NCI-H2196 (cell line): ENCODE results near the gene ADIRF.
"Not testable (repeated sequence)": the region's sequence is repeated elsewhere in the genome, so short reads cannot be mapped to it uniquely, and the experiment has no call there.

Source experiments
- DNase-seq: peaks from one replicate; lab custom pipeline; 2025; ENCODE audit not compliant: unreplicated experiment; lab: John Stamatoyannopoulos, UW

The ADIRF gene

DNA sequence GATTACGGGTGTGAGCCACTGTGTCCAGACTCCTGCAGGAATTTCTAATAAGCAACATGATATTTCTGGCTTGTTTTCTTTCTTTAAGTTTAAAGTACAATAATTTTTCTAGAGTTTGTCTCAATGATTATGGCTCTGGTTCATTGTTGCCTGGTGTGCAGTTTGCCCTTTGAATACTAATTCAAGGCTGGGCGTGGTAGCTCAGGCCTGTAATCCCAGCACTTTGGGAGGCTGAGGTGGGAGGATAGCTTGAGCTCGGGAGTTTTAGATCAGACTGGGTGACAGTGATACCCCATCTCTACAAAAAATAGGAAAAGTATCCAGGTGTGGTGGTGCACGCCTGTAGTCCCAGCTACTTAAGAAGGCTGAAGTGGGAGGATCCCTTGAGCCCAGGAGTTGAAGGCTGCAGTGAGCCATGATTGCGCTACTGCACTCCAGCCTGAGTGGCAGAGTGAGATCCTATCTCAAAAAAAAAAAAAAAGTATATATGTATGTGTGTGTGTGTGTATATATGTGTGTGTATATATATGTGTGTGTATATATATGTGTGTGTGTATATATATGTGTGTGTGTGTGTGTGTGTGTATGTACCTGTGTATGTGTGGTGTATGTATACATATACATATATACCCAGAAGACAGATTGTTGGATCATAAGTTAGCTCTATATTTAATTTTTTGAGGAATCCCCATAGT, 8.2 kb downstream of the ADIRF start:
- no peak for DNase-seq

DNA sequence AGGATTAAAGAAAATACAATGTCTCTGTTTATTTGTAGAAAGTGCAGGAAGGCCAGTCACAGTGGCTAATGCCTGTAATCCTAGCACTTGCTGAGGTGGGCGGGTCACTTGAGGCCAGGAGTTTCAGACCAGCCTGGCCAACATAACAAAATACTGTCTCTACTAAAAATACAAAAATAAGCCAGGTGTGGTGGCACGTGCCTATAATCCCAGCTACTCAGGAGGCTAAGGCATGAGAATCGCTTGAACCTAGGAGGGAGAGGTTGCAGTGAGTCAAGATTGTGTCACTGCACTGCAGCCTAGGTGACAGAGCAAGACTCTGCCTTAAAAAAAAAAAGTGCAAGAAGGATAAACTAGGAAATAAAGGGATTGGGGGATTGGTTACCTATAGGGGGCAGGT, 10.2 kb downstream of the ADIRF start:
- DNase-seq, result not testable (repeated sequence)

DNA sequence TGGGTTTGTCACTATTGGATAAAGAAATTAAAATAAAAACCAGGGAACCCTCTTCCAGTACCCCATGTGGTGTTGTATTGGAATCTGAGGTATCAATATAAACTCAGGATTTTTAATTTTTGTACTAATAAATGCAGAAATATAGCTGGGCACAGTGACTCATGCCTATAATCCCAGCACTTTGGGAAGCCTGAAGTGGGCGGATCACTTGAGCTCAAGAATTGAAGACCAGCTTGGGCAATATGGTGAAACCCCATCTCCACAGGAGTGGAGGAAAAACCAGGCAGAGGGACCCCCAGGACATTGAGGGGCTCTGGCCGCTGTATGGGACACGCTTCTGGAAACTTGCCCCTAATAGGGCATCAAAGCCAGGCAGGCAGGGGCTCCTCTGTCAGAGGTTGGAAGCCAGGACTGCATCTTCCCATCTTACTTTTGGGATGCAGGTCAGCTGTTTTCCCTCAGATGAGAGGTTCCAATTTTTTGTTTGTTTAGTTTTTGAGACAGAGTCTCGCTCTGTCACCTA, 11.1 kb downstream of the ADIRF start:
- no peak for DNase-seq

DNA sequence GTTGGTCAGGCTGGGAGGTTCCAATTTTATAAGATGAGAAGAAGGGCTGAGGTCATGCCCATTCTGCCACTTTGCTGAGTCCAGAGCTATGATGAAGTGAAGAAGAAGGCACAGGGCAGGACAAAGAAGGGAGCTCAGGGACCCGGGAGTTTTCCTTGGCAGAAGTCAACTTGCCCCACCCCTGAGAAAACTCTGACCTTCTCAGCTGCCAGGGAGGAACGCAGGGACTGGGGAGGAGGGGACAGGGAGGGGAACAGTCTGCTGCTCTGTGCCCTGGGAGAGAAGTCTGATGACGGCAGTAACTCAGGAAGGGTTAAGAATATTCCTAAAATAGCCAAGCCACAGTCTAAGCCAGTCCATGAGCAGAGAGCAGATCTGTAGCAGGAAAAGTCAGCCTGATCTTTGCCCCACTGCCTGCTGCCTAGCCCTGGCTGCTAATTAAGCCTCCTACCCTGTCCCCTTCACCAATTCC, 11.7 kb downstream of the ADIRF start:
- DNase-seq, result no peak

DNA sequence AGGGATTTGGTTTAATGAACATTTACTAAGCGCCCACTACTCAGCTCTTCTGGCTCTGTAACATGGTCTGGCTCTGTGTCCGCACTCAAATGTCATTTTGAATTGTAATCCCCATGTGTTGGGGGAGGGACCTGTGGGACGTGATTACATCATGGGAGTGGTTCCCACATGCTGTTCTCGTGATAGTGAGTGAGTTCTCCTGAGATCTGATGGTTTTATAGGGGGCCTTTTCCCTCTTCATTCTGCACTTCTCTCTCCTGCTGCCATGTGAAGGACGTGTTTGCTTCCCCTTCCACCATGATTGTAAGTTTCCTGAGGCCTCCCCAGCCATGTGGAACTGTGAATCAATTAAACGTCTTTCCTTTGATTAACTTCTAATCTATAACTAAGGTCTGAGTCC, 12.7 kb downstream of the ADIRF start:
- not testable (repeated sequence) for DNase-seq

DNA sequence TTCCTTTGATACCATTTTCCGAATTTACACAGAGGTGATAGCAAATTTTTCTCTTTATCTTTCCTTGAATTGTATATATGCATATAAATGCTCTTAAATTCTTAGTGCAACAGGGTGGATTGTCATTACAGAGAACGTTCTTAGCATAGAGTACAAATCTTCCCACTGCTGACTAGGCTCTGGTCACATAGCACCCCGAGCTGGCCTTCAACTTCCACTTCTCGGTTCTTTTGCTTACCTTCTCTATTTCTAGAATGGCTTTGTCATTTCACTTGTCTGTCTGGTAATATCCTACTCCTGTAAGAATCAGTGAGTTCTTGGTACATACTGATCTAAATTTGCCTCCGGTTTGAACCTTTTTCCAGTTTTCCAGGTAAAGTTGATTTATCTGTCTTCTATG, 13.4 kb downstream of the ADIRF start:
- no peak for DNase-seq

DNA sequence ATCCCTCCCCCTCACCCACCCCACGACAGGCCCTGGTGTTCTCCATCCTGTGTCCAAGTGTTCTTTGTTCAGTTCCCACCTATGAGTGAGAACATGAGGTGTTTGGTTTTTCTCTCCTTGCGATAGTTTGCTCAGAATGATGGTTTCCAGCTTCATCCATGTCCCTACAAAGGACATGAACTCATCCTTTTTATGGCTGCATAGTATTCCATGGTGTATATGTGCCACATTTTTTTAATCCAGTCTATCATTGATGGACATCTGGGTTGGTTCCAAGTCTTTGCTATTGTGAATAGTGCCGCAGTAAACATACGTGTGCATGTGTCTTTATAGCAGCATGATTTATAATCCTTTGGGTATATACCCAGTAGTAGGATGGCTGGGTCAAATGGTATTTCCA, 16.2 kb downstream of the ADIRF start:
- DNase-seq, result not testable (repeated sequence)

DNA sequence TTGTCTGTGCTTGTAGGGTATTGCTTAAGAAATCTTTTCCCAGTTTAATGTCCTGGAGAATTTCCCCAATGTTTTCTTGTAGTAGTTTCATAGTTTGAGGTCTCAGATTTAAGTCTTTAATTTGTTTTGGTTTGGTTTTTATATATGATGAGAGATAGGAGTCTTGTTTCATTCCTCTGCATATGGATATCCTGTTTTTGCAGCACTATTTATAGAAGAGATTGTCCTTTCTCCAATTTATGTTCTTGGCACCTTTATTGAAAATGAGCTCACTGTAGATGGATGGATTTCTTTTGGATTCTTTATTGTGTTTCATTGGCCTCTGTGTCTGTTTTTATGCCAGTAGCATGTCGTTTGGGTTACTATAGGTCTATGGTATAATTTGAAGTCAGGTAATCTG, 20.2 kb downstream of the ADIRF start:
- no peak for DNase-seq

DNA sequence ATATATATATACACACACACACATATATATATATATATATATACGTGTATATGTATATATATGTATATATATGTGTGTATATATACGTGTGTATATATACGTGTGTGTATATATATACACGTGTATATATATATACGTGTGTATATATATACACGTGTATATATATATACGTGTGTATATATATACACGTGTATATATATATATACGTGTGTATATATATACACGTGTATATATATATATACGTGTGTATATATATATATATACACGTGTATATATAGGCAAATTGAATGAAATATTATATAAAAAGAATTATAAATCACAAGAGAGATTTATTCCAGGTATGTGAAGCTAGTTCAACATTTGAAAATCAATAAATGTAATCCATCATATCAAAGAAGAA, 23.1 kb downstream of the ADIRF start:
- not testable (repeated sequence) for DNase-seq

DNA sequence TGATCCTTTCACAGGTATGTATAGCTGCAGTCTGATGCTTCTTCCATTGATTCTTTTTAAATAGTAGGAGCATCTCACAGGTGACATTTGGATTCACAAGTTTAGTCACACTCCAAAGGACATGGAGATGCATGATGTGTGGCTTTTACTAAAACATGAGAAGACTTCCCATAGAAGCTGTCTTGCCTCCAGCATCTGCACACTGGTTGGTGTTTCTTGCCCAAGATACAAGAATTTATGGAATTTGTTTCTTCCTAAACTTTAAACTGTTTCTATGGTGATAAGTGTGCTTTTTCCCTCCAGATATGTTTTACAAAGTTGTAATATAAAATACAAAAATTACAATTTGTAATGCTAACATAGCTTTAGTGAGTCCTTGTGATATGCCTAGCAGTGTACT, 24.2 kb downstream of the ADIRF start:
- no peak for DNase-seq

DNA sequence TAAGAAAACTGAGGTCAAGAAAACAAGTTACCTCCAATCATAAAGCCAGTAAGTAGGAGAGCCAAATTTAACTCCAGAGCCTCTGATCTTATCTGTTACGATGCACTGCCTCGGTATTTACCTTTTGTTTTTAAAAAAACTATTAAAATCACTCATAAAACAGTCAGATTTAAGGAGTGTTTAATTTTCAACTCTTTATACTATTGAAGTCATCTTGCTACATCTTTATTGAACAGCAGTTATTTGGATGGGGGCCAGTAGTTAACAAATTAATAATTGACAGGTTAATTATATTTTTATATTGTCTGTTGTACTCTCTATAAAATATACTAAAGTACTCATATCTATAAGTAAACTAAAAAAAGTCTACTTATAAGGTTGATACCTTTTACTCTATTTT, 24.6 kb downstream of the ADIRF start:
- no peak for DNase-seq

DNA sequence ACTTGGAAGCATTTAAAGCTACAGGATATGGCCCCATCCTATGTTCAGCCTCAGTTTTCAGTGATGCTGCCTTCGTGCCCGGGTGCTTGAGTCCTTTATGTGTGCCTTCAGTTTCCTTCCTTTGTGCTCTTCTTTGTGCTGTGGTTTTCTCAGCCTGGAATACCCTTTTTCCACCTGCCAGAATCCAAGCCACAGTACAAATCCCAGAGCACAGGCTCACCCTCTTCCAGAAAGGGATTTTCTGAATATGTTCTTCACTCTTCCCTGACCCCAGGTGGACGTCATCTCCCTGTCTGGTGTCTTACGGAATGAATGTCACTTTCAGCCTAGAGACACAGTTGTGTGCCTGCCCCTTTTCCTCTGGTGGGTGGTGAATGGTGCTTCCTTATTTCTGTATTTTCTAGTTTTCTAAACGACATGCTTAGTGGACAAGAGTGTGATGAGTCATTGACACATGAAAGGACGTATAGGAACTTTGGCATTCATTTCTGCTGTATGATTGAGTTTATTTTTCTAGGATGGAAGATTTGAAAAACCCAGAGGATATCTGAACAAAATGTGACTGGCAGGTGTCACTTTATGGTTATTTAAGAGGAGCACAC, 31.6 kb downstream of the ADIRF start:
- not testable (repeated sequence) for DNase-seq

DNA sequence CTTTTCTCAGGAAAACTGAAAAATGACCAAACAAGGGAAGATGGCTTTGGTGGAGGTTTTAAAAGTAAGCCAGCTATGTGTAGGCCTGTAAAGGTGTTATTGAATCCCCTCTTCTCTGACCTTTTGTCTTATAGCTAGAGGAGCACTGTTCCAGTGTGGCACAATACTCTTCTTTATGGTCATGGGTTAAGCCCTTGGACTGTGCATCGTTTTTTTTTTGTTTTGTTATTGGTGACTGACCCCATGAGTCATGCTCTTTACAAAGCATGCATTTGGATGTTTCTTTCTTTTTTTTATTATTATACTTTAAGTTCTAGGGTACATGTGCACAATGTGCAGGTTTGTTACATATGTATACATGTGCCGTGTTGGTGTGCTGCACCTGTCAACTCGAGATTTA, 32.2 kb downstream of the ADIRF start:
- no peak for DNase-seq

DNA sequence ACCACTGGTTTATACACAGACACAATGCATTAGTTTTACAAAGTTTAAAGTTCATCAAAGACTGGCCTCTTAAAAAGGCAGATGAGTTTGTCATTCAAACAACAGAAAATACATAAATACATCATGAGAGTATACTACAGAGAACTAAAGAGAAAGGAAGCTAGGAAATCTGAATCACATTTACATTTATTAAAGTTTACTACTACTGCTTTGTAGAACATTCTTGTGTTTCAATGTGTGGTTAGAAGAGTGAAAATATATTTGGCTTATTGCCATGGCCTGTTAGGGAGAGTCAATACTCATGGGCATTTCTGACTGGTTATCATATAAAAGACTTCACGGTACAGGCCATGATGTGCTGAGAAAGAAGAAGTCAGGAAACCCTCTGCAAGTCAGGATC, 38.8 kb downstream of the ADIRF start:
- not testable (repeated sequence) for DNase-seq

DNA sequence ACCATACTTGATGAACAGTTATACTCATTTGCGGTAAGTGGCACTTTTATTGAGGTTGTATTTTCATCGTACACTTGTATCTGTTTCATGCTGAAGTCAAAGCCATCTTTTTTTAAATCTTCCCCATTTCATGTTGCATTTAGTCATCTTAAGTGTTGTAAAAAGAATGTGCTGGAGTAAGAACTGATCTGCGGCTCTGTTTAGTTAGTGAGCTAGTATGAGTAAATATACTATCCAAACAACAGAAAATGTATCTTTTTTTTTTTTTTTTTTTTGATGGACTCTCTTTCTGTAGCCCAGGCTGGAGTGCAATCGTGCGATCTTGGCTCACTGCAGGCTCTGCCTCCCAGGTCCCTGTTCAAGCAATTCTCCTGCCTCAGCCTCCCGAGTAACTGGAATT, 39.4 kb downstream of the ADIRF start:
- DNase-seq, result not testable (repeated sequence)

DNA sequence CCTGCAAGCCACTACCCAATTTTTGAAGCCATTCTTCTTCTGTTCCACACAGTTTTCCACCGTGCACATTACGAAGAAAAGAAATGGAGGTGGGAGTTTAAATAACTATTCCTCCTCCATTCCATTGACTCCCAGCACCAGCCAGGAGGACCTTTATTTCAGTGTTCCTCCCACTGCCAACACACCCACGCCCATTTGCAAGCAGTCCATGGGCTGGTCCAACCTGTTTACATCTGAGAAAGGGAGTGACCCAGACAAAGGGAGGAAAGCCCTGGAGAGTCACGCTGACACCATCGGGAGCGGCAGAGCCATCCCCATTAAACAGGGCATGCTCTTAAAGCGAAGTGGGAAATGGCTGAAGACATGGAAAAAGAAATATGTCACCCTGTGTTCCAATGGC, 40.0 kb downstream of the ADIRF start:
- DNase-seq, result not testable (repeated sequence)

DNA sequence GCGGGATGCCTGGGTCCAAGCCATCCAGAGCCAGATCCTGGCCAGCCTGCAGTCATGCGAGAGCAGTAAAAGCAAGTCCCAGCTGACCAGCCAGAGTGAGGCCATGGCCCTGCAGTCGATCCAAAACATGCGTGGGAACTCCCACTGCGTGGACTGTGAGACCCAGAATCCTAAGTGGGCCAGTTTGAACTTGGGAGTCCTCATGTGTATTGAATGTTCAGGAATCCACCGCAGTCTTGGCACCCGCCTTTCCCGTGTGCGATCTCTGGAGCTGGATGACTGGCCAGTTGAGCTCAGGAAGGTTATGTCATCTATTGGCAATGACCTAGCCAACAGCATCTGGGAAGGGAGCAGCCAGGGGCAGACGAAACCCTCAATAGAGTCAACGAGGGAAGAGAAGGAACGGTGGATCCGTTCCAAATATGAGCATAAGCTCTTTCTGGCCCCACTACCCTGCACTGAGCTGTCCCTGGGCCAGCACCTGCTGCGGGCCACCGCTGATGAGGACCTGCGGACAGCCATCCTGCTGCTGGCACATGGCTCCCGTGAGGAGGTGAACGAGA, 40.9 kb downstream of the ADIRF start:
- DNase-seq, result not testable (repeated sequence)

DNA sequence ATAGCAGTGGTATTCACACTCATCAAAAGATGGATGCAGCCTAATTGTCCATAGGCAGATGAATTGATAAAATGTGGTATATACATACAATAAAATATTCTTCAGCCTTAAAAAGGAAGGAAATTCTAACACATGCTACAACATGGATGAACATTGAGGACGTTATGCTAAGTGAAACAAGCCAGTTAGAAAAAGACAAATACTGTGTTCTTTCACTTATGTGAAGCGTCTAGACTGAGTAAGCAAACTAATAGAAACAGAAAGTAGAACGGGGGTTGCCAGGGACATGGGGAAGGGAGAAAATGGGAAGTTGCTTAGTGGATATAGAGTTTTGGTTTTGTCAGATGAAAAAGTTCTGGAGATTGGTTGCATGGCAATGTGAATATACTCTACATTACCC, 45.2 kb downstream of the ADIRF start:
- DNase-seq, result not testable (repeated sequence)

DNA sequence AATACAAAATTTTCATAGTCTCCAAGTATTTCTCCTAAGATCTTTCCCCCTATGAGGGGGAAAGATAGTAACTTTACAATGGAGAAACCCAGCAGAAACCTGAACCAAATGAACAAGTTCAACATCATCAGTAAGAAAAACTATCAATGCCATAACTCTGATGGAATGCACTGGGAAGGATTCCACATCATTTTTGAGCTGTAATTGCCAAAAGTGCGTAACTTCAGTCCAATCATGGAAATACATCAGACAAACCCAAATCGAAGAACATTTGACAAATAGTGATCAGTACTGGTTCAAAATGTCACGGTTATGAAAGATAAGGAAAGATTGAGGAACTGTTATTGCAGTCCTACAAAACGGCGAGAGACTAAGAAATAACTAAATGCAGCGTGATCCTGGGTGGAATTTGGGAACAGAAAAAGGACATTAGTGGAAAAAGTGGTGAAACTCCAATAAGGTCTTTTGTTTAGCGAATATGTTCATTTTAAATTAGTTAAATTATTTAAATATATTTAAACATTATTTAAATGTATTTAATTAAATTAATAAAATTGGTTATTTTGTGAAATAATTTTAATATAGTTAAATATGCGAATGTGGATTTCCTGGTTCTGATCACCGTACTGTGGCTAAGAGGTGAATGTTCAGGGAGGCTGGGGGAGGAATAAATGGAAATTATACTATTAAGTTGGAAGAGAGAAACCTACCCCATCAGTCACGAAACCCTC, 46.9 kb downstream of the ADIRF start:
- DNase-seq, result not testable (repeated sequence)

DNA sequence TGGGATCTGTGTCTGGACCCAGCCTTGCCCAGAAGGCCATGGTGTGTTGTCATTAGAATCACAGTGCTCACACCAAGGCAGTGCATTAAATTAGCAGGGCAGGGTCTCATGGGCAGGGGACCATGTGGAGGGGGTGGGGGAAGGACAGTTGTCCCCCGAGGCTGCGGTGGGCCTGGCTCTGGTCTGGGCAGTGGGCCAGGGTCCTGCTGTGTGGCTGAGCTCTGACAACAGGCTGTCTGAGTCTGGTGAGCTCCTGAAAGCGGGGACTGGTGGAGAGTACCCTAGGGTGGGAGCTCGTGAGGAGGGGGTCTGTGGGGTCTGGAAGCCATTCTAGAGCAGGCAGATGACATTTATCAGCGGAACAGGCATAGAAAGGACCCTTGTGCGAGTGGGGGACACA, 49.8 kb downstream of the ADIRF start:
- DNase-seq, result not testable (repeated sequence)

DNA sequence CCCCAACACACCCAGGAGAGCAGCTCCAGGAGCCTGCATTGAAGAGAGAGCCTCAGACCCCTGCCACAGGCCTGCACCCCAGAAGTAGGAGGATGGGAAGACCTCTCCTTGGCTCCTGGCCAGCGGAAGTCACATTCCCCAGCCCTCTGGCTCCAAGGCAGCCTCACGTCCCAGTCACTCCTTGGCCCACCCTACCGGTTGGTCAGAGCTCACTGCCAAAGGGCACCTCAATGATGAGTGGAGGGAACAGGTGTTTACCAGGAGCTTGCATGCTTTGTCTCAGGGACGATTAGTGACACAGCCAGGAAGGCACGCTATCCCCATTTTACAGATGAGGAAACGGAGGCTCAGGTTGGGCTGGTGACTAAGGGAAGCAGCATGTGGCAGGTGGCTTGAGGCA, 50.8 kb downstream of the ADIRF start:
- DNase-seq, result not testable (repeated sequence)

DNA sequence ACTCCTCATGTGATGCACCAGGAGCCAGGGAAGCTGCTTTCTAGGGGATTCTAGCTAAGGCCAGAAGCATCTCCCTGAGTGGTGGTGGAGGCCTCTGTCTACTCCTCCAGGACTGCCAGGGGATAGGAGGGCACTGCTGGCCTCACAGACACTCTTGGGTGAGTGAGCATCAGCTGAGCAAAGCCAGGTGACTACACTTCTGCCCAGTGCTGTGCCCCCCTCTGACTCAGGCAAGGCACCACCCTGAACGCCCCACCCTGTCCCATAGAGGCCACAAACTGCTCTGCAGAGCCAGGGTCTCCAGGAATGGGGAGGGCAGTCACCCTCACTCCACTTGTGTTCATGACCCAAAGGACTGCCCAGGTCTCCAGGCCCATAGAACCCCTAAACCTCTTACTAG, 51.2 kb downstream of the ADIRF start:
- not testable (repeated sequence) for DNase-seq
